ENCODE measurements around the gene ARRDC5. TPM values are rescaled to one million over a fixed set of nuclear protein-coding genes. Genes with fewer than 3 reads are reported as not detected.
"Not testable (repeated sequence)": the region's sequence is repeated elsewhere in the genome, so short reads cannot be mapped to it uniquely, and the experiment has no call there.

ARRDC5 gene
- under 0.01 TPM in 1 of 2 replicates, not detected in the other for total RNA-seq

GRCh38 chr19:4902796-4903195 is at the start of gene ARRDC5:
Gene ARRDC5, minus strand, starts transcription at chr19:4902896. Its CDS starts 71 bp downstream, at chr19:4902825.
- no peak for DNase-seq (ENCODE audit: low read depth in 2 of 2)

GRCh38 chr19:4951656-4952055 is 49.0 kb upstream of the ARRDC5 start:
- no peak for DNase-seq (ENCODE audit: low read depth in 2 of 2)

- DNase-seq (ENCODE audit: low read depth in 2 of 2), result not testable (repeated sequence)
These were observed 48.0 kb upstream of the ARRDC5 start for GRCh38 chr19:4950650-4951049.

GRCh38 chr19:4941638-4942169 is 39.0 kb upstream of the ARRDC5 start:
- DNase-seq (ENCODE audit: low read depth in 2 of 2), result not testable (repeated sequence)

- no peak for DNase-seq (ENCODE audit: low read depth in 2 of 2)
These were observed 36.8 kb upstream of the ARRDC5 start for GRCh38 chr19:4939466-4939865.

GRCh38 chr19:4938461-4938860 is 35.8 kb upstream of the ARRDC5 start:
- not testable (repeated sequence) for DNase-seq (ENCODE audit: low read depth in 2 of 2)

- DNase-seq (ENCODE audit: low read depth in 2 of 2), result no peak
These were observed 34.4 kb upstream of the ARRDC5 start for GRCh38 chr19:4937060-4937459.

GRCh38 chr19:4935444-4935843 is 32.7 kb upstream of the ARRDC5 start:
- DNase-seq (ENCODE audit: low read depth in 2 of 2), result no peak

GRCh38 chr19:4933528-4933927 is 30.8 kb upstream of the ARRDC5 start:
- DNase-seq (ENCODE audit: low read depth in 2 of 2), result no peak

- no peak for DNase-seq (ENCODE audit: low read depth in 2 of 2)
These were observed 30.0 kb upstream of the ARRDC5 start for GRCh38 chr19:4932711-4933110.

- DNase-seq (ENCODE audit: low read depth in 2 of 2), result no peak
These were observed 28.0 kb upstream of the ARRDC5 start for GRCh38 chr19:4930664-4931063.

- DNase-seq (ENCODE audit: low read depth in 2 of 2), result no peak
These were observed 26.5 kb upstream of the ARRDC5 start for GRCh38 chr19:4929186-4929585.

- DNase-seq (ENCODE audit: low read depth in 2 of 2), result no peak
These were observed 20.6 kb upstream of the ARRDC5 start for GRCh38 chr19:4923276-4923747.

GRCh38 chr19:4922530-4923275 is 20.0 kb upstream of the ARRDC5 start:
- peak in 1 of 2 donors; percentile 42 for DNase-seq (ENCODE audit: low read depth in 2 of 2)

- DNase-seq (ENCODE audit: low read depth in 2 of 2), result peak in 1 of 2 donors; percentile 31
These were observed 13.8 kb upstream of the ARRDC5 start for GRCh38 chr19:4916292-4917082.

- peak; percentile 48 to 73 for DNase-seq (ENCODE audit: low read depth in 2 of 2)
These were observed 12.2 kb upstream of the ARRDC5 start for GRCh38 chr19:4914736-4915501.

- DNase-seq (ENCODE audit: low read depth in 2 of 2), result no peak
These were observed 11.5 kb upstream of the ARRDC5 start for GRCh38 chr19:4913996-4914735.

- DNase-seq (ENCODE audit: low read depth in 2 of 2), result peak; percentile 81 to 96
These were observed 9.3 kb upstream of the ARRDC5 start for GRCh38 chr19:4911786-4912672.

- peak in 1 of 2 donors; percentile 17 for DNase-seq (ENCODE audit: low read depth in 2 of 2)
These were observed 8.6 kb upstream of the ARRDC5 start for GRCh38 chr19:4911314-4911713.

Data from lung microvascular endothelial cell (primary cell).